SK-N-SH (cell line): ENCODE data around the gene BCAR3. TPM values are rescaled to one million over a fixed set of nuclear protein-coding genes. Genes with fewer than 3 reads are reported as not detected.

Experiments
- CTCF ChIA-PET: fragments of 300-600, 350-600 bp; formaldehyde crosslinking; extraction: SDS; loops from one replicate; lab custom pipeline; 2021; lab: Yijun Ruan, JAX
- POLR2A ChIA-PET: fragments of 350-600 bp; sonication (Branson Sonifier 250); formaldehyde crosslinking; extraction: SDS; loops from one replicate; lab custom pipeline; 2020; ENCODE audit warnings: antibody characterized with exemption, inconsistent platforms; lab: Yijun Ruan, JAX
- DNase-seq: peaks from one replicate; pipeline ENCODE4 v3.0.0; 2012
- H2AFZ ChIP-seq: fragments of 200-600 bp; sonication (generic); 2 replicates; pipeline ENCODE4 v1.8.1; 2016; ENCODE audit warnings: antibody characterized with exemption, mild to moderate bottlenecking, low read depth
- H3F3A ChIP-seq: fragments of 200-600 bp; sonication (generic); replicated peaks from 2 replicates; pipeline ENCODE3; 2016; ENCODE audit warnings: antibody characterized with exemption, mild to moderate bottlenecking; ENCODE audit not compliant: insufficient read depth
- H3K27ac ChIP-seq, 2 experiments: fragments of 200-500 bp in 1 of 2; fragments of 200-600 bp in 1 of 2; sonication (Bioruptor generic) in 1 of 2; sonication (generic), shearing (Covaris generic) in 1 of 2; 2 replicates each; pipeline versions ENCODE4 v1.5.1 to v1.6.1; 2014 to 2016; ENCODE audit warnings: low read depth in 2 of 2, inconsistent platforms in 1 of 2, low read length in 1 of 2, mild to moderate bottlenecking in 1 of 2, mixed read lengths in 1 of 2
- H3K27me3 ChIP-seq: fragments of 200-600 bp; sonication (generic), shearing (Covaris generic); 2 replicates; pipeline ENCODE4 v1.6.1; 2016; ENCODE audit warnings: mixed run types; ENCODE audit not compliant: insufficient read depth
- H3K36me3 ChIP-seq, 2 experiments: fragments of 200-500 bp in 1 of 2; fragments of 200-600 bp in 1 of 2; sonication (Bioruptor generic) in 1 of 2; sonication (generic) in 1 of 2; replicated peaks in 1 of 2; 2 replicates each; pipeline versions ENCODE3 to v1.5.1; 2014 to 2016; ENCODE audit warnings: low read length in 1 of 2, mild to moderate bottlenecking in 1 of 2; ENCODE audit not compliant: insufficient read depth in 2 of 2, control insufficient read depth in 1 of 2
- H3K4me1 ChIP-seq, 2 experiments: fragments of 200-500 bp in 1 of 2; fragments of 200-600 bp in 1 of 2; sonication (Bioruptor generic) in 1 of 2; sonication (generic), shearing (Covaris generic) in 1 of 2; 2 replicates each; pipeline versions ENCODE4 v1.5.1 to v1.6.1; 2014 to 2016; ENCODE audit warnings: low read depth in 1 of 2, low read length in 1 of 2, mixed run types in 1 of 2; ENCODE audit not compliant: insufficient read depth in 2 of 2, control insufficient read depth in 1 of 2
- H3K4me2 ChIP-seq: fragments of 200-600 bp; sonication (generic), shearing (Covaris generic); 2 replicates; pipeline ENCODE4 v1.6.1; 2017; ENCODE audit warnings: mixed run types
- H3K4me3 ChIP-seq, 2 experiments: fragments of 200-500 bp in 1 of 2; fragments of 200-600 bp in 1 of 2; sonication (Bioruptor generic) in 1 of 2; sonication (generic), shearing (Covaris generic) in 1 of 2; 2 replicates each; pipeline versions ENCODE4 v1.5.1 to v1.8.1; 2014 to 2016; ENCODE audit warnings: low read depth in 2 of 2, inconsistent platforms in 1 of 2, low read length in 1 of 2, mild to moderate bottlenecking in 1 of 2, mixed read lengths in 1 of 2, moderate library complexity in 1 of 2
- H3K79me2 ChIP-seq: fragments of 200-600 bp; sonication (generic); 2 replicates; pipeline ENCODE4 v1.8.1; 2017; ENCODE audit warnings: mild to moderate bottlenecking; ENCODE audit not compliant: insufficient read depth
- H3K9ac ChIP-seq: fragments of 200-600 bp; sonication (generic); 2 replicates; pipeline ENCODE4 v1.6.1; 2017; ENCODE audit warnings: mixed run types
- H3K9me2 ChIP-seq: fragments of 200-600 bp; sonication (generic); 2 replicates; pipeline ENCODE4 v1.6.1; 2017; ENCODE audit warnings: mixed run types
- H3K9me3 ChIP-seq: fragments of 200-600 bp; sonication (generic); 2 replicates; pipeline ENCODE4 v1.6.1; 2017; ENCODE audit warnings: mixed run types, mild to moderate bottlenecking, moderate library complexity
- H4K20me1 ChIP-seq: fragments of 200-600 bp; sonication (generic); 2 replicates; pipeline ENCODE4 v1.6.1; 2017; ENCODE audit warnings: mild to moderate bottlenecking, mixed run types; ENCODE audit not compliant: insufficient read depth
- CTCF ChIP-seq: fragments of 200-600 bp; sonication (generic); IDR thresholded peaks from 2 replicates; pipeline ENCODE4 v1.6.1; 2017; ENCODE audit warnings: antibody characterized with exemption, mild to moderate bottlenecking, moderate library complexity
- EP300 ChIP-seq, 2 experiments: IDR thresholded peaks; 2 replicates each; pipeline versions ENCODE4 v1.4.0 to v1.6.1; 2012; ENCODE audit warnings: borderline replicate concordance in 1 of 2, low read depth in 1 of 2, low read length in 1 of 2
- FOSL2 ChIP-seq: IDR thresholded peaks from 2 replicates; pipeline ENCODE4 v1.4.0; 2012; ENCODE audit warnings: low read depth, mild to moderate bottlenecking, moderate library complexity, borderline replicate concordance
- NRF1 ChIP-seq: IDR thresholded peaks from 2 replicates; pipeline ENCODE4 v1.6.1; 2012; ENCODE audit warnings: low read depth, mild to moderate bottlenecking, low read length
- PBX3 ChIP-seq: IDR thresholded peaks from 2 replicates; pipeline ENCODE4; 2012
- RAD21 ChIP-seq: IDR thresholded peaks from 2 replicates; pipeline ENCODE4 v1.6.1; 2012; ENCODE audit warnings: mild to moderate bottlenecking, low read length
- TCF12 ChIP-seq: IDR thresholded peaks from 2 replicates; pipeline ENCODE4 v1.4.0; 2012
- USF1 ChIP-seq: IDR thresholded peaks from 2 replicates; pipeline ENCODE4 v1.4.0; 2012; ENCODE audit warnings: low read depth, borderline replicate concordance
- YY1 ChIP-seq: IDR thresholded peaks from 2 replicates; pipeline ENCODE4 v1.4.0; 2012; ENCODE audit warnings: low read depth, mild to moderate bottlenecking
- WGBS: methylation state at CpG from one replicate; pipeline ENCODE4 v1.1.6; 2017; ENCODE audit warnings: low lambda C conversion rate; 5-methylcytosine and 5-hydroxymethylcytosine counted together
- polyA plus RNA-seq, 3 experiments: library from polyadenylated mRNA; depleted of rRNA; stranded (reverse); fragments of >200 nt; gene quantifications; 2 replicates each; pipeline ENCODE4 v1.2.3, GENCODE V29; 2012
- TF ChIP-seq, protein P1 (sequence below): fragments of 150-350 bp; IDR thresholded peaks from 2 replicates; pipeline ENCODE4 v1.6.1; 2017; ENCODE audit warnings: antibody characterized with exemption, low read length, low read depth, borderline replicate concordance

The BCAR3 gene
- polyA plus RNA-seq, 1 of the 3 experiments (the other 2 are of a cell fraction) = 58.4 TPM

DNA sequence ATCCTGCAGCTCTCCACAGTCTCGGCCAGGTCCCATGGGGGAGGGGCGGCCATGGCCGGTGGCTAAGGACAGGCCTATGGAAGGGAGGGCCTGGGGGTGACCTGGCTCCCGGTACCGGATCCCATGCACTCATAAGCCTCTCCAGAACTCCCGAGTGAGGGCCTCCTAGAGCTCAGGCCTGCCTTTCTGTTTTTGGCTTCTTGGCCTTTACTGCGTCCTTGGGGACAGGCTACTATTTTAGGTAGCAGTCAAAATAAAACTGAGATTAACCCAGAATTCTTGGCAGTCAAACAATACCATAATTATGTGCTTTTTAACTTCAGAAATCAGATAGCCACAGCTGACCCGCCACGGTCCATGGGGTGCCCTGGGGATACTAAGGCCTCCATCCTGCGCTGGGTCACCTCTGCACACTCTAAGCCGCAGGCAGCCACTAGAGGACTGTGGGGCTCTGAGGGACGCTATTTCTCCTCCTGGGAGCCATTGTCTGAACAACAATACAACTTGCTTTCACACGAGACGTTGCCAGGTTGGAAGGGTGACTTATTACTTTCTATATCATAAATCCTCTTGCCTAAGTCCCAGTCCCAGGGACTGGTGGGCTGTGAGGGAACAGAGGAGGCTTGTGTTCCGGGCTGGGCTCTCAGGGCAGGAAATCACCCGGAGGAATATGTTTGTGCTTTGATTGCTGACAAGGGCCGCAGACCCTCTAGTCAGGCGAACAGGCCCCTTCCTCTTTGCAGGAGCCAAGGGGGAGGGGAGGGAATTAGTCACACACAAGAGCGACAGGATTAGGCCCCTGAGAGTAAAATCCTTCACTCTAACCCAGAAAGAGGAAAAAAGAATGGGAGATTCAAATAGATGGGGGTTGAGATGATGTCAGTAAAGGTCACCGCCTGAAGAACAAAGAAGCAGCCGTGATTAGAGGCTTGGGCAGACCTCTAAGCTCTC is 40.7 kb upstream of the BCAR3 start (continued):
- TF ChIP-seq PBX3 = no peak
- TF ChIP-seq EP300 (IDR thresholded peaks at IDR 0.05; ENCODE audit: borderline replicate concordance in 1 of 2, low read depth in 1 of 2, low read length in 1 of 2) = no peak
- no peak for TF ChIP-seq CTCF
- TF ChIP-seq, protein P1, sequence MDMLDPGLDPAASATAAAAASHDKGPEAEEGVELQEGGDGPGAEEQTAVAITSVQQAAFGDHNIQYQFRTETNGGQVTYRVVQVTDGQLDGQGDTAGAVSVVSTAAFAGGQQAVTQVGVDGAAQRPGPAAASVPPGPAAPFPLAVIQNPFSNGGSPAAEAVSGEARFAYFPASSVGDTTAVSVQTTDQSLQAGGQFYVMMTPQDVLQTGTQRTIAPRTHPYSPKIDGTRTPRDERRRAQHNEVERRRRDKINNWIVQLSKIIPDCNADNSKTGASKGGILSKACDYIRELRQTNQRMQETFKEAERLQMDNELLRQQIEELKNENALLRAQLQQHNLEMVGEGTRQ = no peak

DNA sequence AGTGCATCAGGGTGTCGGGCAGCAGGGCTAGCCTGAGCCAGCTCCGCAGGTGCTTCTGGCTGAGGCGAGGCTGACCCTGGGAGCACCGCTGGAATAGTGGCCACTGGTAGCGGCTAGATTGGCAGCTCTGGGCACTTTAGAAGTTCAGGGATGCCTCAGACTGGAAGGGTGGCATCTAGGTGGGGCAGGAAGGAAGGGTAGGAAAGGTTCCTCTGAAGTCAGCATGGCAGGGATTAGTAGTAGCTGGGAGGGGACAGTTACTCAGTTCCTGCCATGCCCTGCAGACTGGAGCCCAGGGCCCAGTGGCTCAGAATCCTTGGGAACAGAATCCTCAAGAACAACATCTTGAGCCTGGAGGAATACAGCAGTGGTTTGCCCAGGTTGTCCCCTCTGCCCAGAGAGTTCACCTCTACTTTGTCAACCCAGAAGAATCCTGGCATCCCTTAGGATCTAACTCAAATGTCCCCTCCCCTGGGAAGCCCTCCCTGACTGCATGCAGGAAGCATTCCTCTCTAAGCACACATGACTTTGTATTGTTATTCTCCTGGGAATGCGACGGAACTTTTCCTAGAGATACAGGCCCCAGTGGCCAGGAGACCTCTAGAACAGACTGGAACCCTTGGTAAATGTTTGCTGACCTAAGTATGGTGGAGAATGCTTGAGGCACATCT is 39.5 kb upstream of the BCAR3 start:
- no peaks in the 10 kb centered on the region for H3K27me3 ChIP-seq
- no peak overlapping the region for H3K9ac ChIP-seq
- peaks cover 8 to 19% of the 10 kb centered on the region in 2 experiments; a peak in 2 of 4 replicates for H3K4me1 ChIP-seq
- no peak overlapping the region for H3K4me2 ChIP-seq
- no peak overlapping the region for H2AFZ ChIP-seq
- H3K4me3 ChIP-seq = no peak overlapping the region
- ChIA-PET POLR2A (no interaction called here), CTCF (interaction anchor here (0.9 to 3.5 kb wide), 4 partner anchors 15 to 123 kb away, joined by 3 to 14 read pairs (median 3); no protein-coding TSS in a partner anchor)
- no peaks in the 10 kb centered on the region for H3K36me3 ChIP-seq
- no peaks in the 10 kb centered on the region for H4K20me1 ChIP-seq
- 97% methylated on average over 5 of the region's 7 CpGs for WGBS
- H3K27ac ChIP-seq = no peak overlapping the region
- TF ChIP-seq RAD21 (no peak), EP300 (IDR thresholded peaks at IDR 0.05; ENCODE audit: borderline replicate concordance in 1 of 2, low read depth in 1 of 2, low read length in 1 of 2) (no peak), YY1 (no peak), NRF1 (no peak), TCF12 (no peak), FOSL2 (no peak), USF1 (no peak)
- no peaks in the 10 kb centered on the region for H3K9me2 ChIP-seq
- DNase-seq = no peak
- H3F3A ChIP-seq = peaks cover under 1% of the 10 kb centered on the region
- H3K9me3 ChIP-seq = peaks cover 5% of the 10 kb centered on the region; the same call in 1 of the 2 replicates
- no peaks in the 10 kb centered on the region for H3K79me2 ChIP-seq
